Spleen (tissue), 7 donors: Measurements from ENCODE around the gene SLC2A2.

ENCODE experiments used
- POLR2A ChIP-seq, 3 donors: fragments of 450-650 bp; IDR thresholded peaks; one replicate each; pipeline ENCODE4 v1.5.1; 2017; ENCODE audit warnings: antibody characterized with exemption in 3 of 3, mild to moderate bottlenecking in 1 of 3
- POLR2AphosphoS5 ChIP-seq, 3 donors: sonication (generic); formaldehyde crosslinking; IDR thresholded peaks; one replicate each; pipeline ENCODE4 v1.5.1; 2017; ENCODE audit warnings: antibody characterized with exemption in 3 of 3
- TF ChIP-seq, protein P1 (sequence below), 11 experiments: fragments of 200-600 bp in 7 of 11; fragments of 450-650 bp in 4 of 11; sonication (generic) in 4 of 11; IDR thresholded peaks in 8 of 11; conservative IDR thresholded peaks in 3 of 11; 1 replicate in 7 of 11; 2 replicates in 4 of 11; pipeline versions ENCODE4 v1.4.0 to v1.8.0; 2016 to 2021; ENCODE audit warnings: antibody characterized with exemption in 11 of 11, inconsistent platforms in 4 of 11, mild to moderate bottlenecking in 1 of 11
- donor health status: DM: no; HTN: no; CAD: no; lungs with moderate emphysema.
- donor health status: DM: no; HTN: no; CAD: no.
- donor health status: DM: no; HTN: no; CAD: no.

DNA sequence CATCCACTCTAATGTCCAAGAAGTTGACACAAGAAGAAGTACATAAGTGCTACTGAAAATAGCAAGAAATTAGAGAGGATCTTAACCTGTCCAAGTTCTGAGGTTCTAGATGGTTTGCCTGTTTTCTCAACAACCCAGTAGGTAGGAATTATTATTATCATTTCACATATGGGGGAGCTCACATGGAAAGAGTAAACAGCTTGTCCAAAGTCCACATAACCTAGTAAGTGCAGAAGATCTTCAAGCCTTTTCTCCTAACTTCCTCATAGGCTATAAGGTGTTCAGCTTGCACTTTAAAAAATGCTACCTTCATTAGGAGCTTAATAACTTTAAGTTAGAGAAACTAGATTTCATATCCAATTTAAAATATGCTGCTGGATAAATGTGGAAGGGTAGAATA, 3.0 kb downstream of the SLC2A2 start:
- TF ChIP-seq POLR2A (IDR thresholded peaks at IDR 0.05): no peak
- TF ChIP-seq, protein P1, sequence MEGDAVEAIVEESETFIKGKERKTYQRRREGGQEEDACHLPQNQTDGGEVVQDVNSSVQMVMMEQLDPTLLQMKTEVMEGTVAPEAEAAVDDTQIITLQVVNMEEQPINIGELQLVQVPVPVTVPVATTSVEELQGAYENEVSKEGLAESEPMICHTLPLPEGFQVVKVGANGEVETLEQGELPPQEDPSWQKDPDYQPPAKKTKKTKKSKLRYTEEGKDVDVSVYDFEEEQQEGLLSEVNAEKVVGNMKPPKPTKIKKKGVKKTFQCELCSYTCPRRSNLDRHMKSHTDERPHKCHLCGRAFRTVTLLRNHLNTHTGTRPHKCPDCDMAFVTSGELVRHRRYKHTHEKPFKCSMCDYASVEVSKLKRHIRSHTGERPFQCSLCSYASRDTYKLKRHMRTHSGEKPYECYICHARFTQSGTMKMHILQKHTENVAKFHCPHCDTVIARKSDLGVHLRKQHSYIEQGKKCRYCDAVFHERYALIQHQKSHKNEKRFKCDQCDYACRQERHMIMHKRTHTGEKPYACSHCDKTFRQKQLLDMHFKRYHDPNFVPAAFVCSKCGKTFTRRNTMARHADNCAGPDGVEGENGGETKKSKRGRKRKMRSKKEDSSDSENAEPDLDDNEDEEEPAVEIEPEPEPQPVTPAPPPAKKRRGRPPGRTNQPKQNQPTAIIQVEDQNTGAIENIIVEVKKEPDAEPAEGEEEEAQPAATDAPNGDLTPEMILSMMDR (IDR thresholded peaks at IDR 0.05 in 8 of 11, conservative IDR thresholded peaks at IDR 0.05 in 3 of 11): no peak
- no peak for TF ChIP-seq POLR2AphosphoS5 (IDR thresholded peaks at IDR 0.05)
